Measurements from ENCODE around the gene EPRS1.

GRCh38 chr1:220011620-220012019 is 34.7 kb downstream of the EPRS1 start:
- TF ChIP-seq, protein P1, sequence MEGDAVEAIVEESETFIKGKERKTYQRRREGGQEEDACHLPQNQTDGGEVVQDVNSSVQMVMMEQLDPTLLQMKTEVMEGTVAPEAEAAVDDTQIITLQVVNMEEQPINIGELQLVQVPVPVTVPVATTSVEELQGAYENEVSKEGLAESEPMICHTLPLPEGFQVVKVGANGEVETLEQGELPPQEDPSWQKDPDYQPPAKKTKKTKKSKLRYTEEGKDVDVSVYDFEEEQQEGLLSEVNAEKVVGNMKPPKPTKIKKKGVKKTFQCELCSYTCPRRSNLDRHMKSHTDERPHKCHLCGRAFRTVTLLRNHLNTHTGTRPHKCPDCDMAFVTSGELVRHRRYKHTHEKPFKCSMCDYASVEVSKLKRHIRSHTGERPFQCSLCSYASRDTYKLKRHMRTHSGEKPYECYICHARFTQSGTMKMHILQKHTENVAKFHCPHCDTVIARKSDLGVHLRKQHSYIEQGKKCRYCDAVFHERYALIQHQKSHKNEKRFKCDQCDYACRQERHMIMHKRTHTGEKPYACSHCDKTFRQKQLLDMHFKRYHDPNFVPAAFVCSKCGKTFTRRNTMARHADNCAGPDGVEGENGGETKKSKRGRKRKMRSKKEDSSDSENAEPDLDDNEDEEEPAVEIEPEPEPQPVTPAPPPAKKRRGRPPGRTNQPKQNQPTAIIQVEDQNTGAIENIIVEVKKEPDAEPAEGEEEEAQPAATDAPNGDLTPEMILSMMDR (IDR thresholded peaks at IDR 0.05), result no peak
- TF ChIP-seq POLR2AphosphoS5 (IDR thresholded peaks at IDR 0.05; ENCODE audit: low read depth, low read length) (no peak), TCF7L2 (IDR thresholded peaks at IDR 0.05; ENCODE audit: low read depth, low read length) (no peak), SIN3A (IDR thresholded peaks at IDR 0.05; ENCODE audit: borderline replicate concordance, insufficient read depth, low read depth, low read length) (no peak)
- TF ChIP-seq, protein P2, sequence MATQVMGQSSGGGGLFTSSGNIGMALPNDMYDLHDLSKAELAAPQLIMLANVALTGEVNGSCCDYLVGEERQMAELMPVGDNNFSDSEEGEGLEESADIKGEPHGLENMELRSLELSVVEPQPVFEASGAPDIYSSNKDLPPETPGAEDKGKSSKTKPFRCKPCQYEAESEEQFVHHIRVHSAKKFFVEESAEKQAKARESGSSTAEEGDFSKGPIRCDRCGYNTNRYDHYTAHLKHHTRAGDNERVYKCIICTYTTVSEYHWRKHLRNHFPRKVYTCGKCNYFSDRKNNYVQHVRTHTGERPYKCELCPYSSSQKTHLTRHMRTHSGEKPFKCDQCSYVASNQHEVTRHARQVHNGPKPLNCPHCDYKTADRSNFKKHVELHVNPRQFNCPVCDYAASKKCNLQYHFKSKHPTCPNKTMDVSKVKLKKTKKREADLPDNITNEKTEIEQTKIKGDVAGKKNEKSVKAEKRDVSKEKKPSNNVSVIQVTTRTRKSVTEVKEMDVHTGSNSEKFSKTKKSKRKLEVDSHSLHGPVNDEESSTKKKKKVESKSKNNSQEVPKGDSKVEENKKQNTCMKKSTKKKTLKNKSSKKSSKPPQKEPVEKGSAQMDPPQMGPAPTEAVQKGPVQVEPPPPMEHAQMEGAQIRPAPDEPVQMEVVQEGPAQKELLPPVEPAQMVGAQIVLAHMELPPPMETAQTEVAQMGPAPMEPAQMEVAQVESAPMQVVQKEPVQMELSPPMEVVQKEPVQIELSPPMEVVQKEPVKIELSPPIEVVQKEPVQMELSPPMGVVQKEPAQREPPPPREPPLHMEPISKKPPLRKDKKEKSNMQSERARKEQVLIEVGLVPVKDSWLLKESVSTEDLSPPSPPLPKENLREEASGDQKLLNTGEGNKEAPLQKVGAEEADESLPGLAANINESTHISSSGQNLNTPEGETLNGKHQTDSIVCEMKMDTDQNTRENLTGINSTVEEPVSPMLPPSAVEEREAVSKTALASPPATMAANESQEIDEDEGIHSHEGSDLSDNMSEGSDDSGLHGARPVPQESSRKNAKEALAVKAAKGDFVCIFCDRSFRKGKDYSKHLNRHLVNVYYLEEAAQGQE (IDR thresholded peaks at IDR 0.05; ENCODE audit: insufficient read depth in 1 of 2, low read depth in 2 of 2, low read length in 1 of 2), result no peak
